Upper lobe of right lung (tissue), 1 donor: ENCODE measurements around the gene KSR1. TPM values are rescaled to one million over a fixed set of nuclear protein-coding genes. Genes with fewer than 3 reads are reported as not detected.

Source experiments
- ATAC-seq: fragments of 200-7000 bp; cut with Tn5 transposase; one replicate; pipeline ENCODE4 v1.9.1; 2020; ENCODE audit warnings: mild to moderate bottlenecking, moderate library complexity
- DNase-seq: peaks from one replicate; pipeline ENCODE4 v3.0.0-alpha.2; 2020
- H3K27ac ChIP-seq: fragments of 200-600 bp; one replicate; pipeline ENCODE4 v1.8.0; 2022
- H3K27me3 ChIP-seq: fragments of 200-600 bp; one replicate; pipeline ENCODE4 v1.8.0; 2022; ENCODE audit warnings: mild to moderate bottlenecking
- H3K36me3 ChIP-seq: fragments of 200-600 bp; one replicate; pipeline ENCODE4 v1.8.0; 2022
- H3K4me1 ChIP-seq: fragments of 200-600 bp; one replicate; pipeline ENCODE4 v1.8.0; 2022
- H3K4me3 ChIP-seq: fragments of 200-600 bp; one replicate; pipeline ENCODE4 v1.8.0; 2022; ENCODE audit warnings: mild to moderate bottlenecking
- H3K9me3 ChIP-seq: fragments of 200-600 bp; one replicate; pipeline ENCODE4 v1.8.0; 2022
- intact Hi-C: fragments of 100-400 bp; cut with DNase I; formaldehyde crosslinking; loops from one replicate; pipeline ENCODE4 v1.11.0; 2022
- total RNA-seq: library from RNA; stranded (reverse); fragmentation: NEBNext Ultra II Directional; extraction: Animal tissue kit (Norgen Biotek cat#: 25700); gene quantifications from one replicate; pipeline ENCODE4 v1.2.1, GENCODE V29; 2021
- TF ChIP-seq, protein P1 (sequence below): fragments of 200-600 bp; IDR thresholded peaks from one replicate; pipeline ENCODE4 v1.8.0; 2022; ENCODE audit warnings: antibody characterized with exemption
- donor health status: DM: no; HTN: yes; CAD: no; lungs with severe emphysema.

Gene KSR1
- total RNA-seq, 1 donor from 2014 or later: 52.5 TPM

DNA sequence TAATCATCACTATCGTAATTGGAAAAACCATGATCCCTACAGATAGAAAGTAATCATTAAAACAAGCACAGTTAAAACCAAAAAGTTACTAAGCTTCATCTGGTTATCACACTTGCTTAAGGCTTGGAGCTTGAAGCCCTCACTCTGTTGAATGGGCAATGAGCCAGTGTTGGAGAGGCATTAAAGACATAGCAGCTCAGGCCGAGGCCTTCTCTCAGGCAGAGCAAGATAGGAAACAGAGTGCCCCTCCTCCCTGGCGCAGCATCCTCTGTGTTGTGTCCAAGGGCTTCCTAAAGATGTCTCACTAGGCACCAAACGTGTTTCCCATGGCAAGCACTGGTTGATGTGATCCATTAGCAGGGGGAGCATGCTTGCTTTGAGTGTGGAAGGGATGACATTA is 139.8 kb downstream of the KSR1 start:
- H3K4me1 ChIP-seq: no peaks in the 10 kb centered on the region
- H3K27me3 ChIP-seq: no peaks in the 10 kb centered on the region
- intact Hi-C loops: loop anchor here (10.0 kb wide), 1 partner anchor 141 kb away; the partner anchor contains the start of gene KSR1
- TF ChIP-seq, protein P1, sequence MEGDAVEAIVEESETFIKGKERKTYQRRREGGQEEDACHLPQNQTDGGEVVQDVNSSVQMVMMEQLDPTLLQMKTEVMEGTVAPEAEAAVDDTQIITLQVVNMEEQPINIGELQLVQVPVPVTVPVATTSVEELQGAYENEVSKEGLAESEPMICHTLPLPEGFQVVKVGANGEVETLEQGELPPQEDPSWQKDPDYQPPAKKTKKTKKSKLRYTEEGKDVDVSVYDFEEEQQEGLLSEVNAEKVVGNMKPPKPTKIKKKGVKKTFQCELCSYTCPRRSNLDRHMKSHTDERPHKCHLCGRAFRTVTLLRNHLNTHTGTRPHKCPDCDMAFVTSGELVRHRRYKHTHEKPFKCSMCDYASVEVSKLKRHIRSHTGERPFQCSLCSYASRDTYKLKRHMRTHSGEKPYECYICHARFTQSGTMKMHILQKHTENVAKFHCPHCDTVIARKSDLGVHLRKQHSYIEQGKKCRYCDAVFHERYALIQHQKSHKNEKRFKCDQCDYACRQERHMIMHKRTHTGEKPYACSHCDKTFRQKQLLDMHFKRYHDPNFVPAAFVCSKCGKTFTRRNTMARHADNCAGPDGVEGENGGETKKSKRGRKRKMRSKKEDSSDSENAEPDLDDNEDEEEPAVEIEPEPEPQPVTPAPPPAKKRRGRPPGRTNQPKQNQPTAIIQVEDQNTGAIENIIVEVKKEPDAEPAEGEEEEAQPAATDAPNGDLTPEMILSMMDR: no peak
- H3K4me3 ChIP-seq: no peak overlapping the region
- peaks cover 32% of the 10 kb centered on the region for H3K36me3 ChIP-seq
- DNase-seq: no peak
- H3K9me3 ChIP-seq: no peaks in the 10 kb centered on the region
- ATAC-seq: no peak
- H3K27ac ChIP-seq: no peak overlapping the region

DNA sequence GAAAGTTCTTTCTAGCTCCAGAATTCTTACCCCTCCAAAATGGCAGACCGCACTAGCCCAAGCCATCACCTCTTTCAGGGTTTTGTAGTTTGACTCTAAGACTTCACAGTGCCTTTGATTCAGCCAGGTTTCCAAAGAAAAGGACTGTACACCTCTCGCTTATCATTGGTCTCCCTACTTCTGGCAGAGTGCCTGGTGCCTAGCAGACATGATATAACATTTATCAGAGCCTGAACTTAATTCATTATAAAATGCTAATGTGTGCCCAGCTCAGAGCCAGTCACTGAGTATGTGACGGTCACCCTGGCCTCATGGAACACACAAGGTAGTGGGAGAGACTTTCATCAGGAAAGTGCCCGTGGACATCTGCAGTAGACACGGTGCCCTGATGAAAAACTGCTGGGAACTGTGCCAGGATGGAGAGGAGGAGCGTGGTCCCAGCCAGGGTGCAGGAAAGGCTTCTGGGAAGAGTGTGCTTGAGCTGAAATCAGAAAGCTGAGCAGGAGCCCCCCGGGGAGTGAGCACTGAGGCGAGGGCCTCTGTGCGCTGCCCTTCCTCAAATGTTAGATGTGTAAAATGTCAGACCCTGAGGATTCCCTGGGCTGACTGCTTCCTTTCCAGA is 140.4 kb downstream of the KSR1 start:
- H3K27ac ChIP-seq: no peak overlapping the region
- no peak overlapping the region for H3K4me3 ChIP-seq
- H3K27me3 ChIP-seq: no peaks in the 10 kb centered on the region
- DNase-seq: no peak
- no peaks in the 10 kb centered on the region for H3K9me3 ChIP-seq
- TF ChIP-seq, protein P1: no peak
- intact Hi-C loops: loop anchor here (10.0 kb wide), 1 partner anchor 142 kb away; the partner anchor contains the start of gene KSR1
- peaks cover 32% of the 10 kb centered on the region for H3K36me3 ChIP-seq
- H3K4me1 ChIP-seq: no peaks in the 10 kb centered on the region
- no peak for ATAC-seq

DNA sequence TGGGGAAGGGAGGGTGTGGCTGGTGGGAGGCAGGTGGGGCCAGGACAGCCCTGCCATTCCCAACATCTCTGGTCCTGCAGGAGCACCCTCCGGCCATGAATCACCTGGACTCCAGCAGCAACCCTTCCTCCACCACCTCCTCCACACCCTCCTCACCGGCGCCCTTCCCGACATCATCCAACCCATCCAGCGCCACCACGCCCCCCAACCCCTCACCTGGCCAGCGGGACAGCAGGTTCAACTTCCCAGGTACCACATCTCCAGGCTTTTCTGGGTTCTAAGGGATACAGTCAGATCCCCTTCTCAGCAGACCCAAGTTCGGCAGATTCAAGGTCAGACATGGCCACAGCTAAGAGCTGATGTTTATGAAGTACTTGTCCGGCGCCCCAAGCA is 140.9 kb downstream of the KSR1 start:
- Histone ChIP-seq H3K36me3 (peaks cover 30% of the 10 kb centered on the region), H3K4me1 (no peaks in the 10 kb centered on the region), H3K27ac (no peak overlapping the region), H3K9me3 (no peaks in the 10 kb centered on the region), H3K4me3 (no peak overlapping the region), H3K27me3 (no peaks in the 10 kb centered on the region)
- intact Hi-C loops: loop anchor here (10.0 kb wide), 1 partner anchor 142 kb away; the partner anchor contains the start of gene KSR1
- ATAC-seq (no peak), DNase-seq (no peak)
- TF ChIP-seq, protein P1: no peak

DNA sequence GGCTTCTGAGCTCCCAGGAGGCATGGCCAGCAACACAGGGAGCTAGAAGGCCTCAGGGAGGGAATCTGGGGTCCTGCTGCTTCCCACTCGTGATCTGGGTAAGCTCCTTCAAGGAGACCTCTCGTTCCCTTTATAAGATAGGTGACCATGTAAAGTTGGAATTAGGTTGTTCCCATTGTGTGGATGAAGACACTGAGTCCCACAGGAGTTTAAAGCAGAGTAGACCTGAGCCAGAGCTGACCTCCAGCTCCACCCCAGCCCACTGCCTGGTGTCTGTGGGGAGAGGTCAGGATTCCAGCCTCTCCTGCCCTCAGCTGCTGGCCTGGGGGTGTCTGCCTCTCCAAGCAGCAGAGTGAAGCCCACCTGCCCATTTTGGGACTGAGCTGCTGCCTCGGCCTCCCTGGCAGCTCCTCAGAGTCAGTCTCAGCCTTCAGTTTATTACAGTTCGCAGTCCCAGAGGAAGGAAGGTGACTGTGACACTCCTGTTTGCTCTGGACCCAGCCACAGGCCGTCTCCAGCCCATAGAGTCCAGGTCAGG is 141.6 kb downstream of the KSR1 start:
- Histone ChIP-seq H3K4me1 (no peaks in the 10 kb centered on the region), H3K9me3 (no peaks in the 10 kb centered on the region), H3K27me3 (no peaks in the 10 kb centered on the region), H3K27ac (no peak overlapping the region), H3K36me3 (peaks cover 23% of the 10 kb centered on the region), H3K4me3 (no peak overlapping the region)
- no peak for ATAC-seq
- TF ChIP-seq, protein P1: no peak
- DNase-seq: no peak
- intact Hi-C loops: loop anchor here (10.0 kb wide), 1 partner anchor 143 kb away; the partner anchor contains the start of gene KSR1

DNA sequence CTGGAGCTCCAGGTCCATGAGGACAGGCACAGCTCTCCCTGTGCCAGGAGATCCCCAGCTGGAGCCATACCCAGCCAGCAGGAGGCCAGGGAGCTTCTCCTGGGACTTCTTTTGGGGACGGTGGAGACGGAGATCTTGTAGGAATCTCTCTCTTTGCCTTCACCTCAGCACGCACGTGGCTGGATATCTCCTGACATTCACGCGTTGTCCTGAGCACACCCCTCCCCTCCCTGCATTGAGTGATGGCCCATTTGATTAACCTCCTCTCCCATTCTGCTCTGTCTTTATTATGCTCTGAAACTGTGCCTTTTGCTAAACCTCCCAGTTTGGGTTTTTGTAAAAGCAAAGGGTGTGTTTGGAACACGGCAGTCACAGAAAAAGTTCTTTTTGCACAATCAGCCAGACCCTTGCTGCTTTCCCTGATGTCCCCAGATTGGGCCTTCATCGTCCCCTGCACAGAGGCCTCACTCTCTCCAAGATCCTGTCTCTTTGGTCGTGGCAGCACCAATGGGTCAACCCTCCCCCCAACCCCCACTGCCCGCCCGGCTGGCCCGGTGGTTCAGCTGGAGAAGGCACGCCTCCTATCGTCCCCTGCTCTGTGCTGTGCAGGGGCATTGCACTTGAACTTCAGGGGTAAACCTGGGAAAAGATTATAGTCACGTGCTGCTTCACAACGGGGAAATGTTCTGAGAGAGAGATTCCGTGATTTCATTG is 142.2 kb downstream of the KSR1 start:
- intact Hi-C loops: loop anchor here (10.0 kb wide), 1 partner anchor 144 kb away; the partner anchor contains the start of gene KSR1
- DNase-seq: no peak
- Histone ChIP-seq H3K4me3 (no peak overlapping the region), H3K4me1 (peaks cover 3% of the 10 kb centered on the region), H3K36me3 (peaks cover 22% of the 10 kb centered on the region), H3K27me3 (no peaks in the 10 kb centered on the region), H3K9me3 (no peaks in the 10 kb centered on the region), H3K27ac (no peak overlapping the region)
- ATAC-seq: no peak
- TF ChIP-seq, protein P1: no peak
